A549 (cell line): ENCODE results near the gene CASK. TPM values are rescaled to one million over a fixed set of nuclear protein-coding genes. Genes with fewer than 3 reads are reported as not detected.

Experiments
- ATAC-seq, 2 experiments: fragments of 200-7000 bp in 1 of 2; fragments of >200 bp in 1 of 2; cut with Nextera tagmentation in 1 of 2; cut with Tn5 transposase in 1 of 2; 3 replicates each; pipeline versions ENCODE4 v1.8.0 to v1.9.1; 2018 to 2020; ENCODE audit warnings: mild to moderate bottlenecking in 1 of 2, moderate library complexity in 1 of 2
- CTCF ChIA-PET: fragments of 300-600 bp; sonication (Branson Sonifier 250); formaldehyde crosslinking; extraction: SDS; loops from one replicate; lab custom pipeline; 2021; ENCODE audit warnings: antibody characterized with exemption, inconsistent platforms; lab: Yijun Ruan, JAX
- POLR2A ChIA-PET: fragments of 350-600 bp; formaldehyde crosslinking; extraction: SDS; loops from one replicate; lab custom pipeline; 2021; ENCODE audit warnings: antibody characterized with exemption, inconsistent platforms; lab: Yijun Ruan, JAX
- DNase-seq, 2 experiments: peaks; one replicate each; pipeline versions ENCODE4 v3.0.0 to v3.0.0-alpha.2; 2011 to 2016; ENCODE audit warnings: low read depth in 1 of 2, low spot score in 1 of 2
- FAIRE-seq: peaks from 2 replicates; lab custom pipeline; 2011; peaks lifted over from hg19 to GRCh38; lab: Jason Lieb, UNC
- H3K27ac ChIP-seq, 2 experiments: fragments of >200 bp; sonication (Bioruptor Twin); formaldehyde crosslinking; 3 replicates each; pipeline ENCODE4 v1.5.1; 2016 to 2017
- H3K4me1 ChIP-seq: fragments of >200 bp; sonication (Bioruptor Twin); formaldehyde crosslinking; 3 replicates; pipeline ENCODE4 v1.6.1; 2016
- H3K4me2 ChIP-seq: fragments of >200 bp; sonication (Bioruptor Twin); formaldehyde crosslinking; 3 replicates; pipeline ENCODE4 v1.6.1; 2016
- H3K4me3 ChIP-seq: fragments of >200 bp; sonication (Bioruptor Twin); formaldehyde crosslinking; 3 replicates; pipeline ENCODE4 v1.5.1; 2016
- H3K9me3 ChIP-seq: fragments of >200 bp; sonication (Bioruptor Twin); formaldehyde crosslinking; 3 replicates; pipeline ENCODE4 v1.6.1; 2016
- CBX2 ChIP-seq: fragments of 200-600 bp; sonication (generic); IDR thresholded peaks from 2 replicates; pipeline ENCODE4 v1.6.1; 2016; ENCODE audit warnings: low read depth, mild to moderate bottlenecking, borderline replicate concordance
- CHD4 ChIP-seq: fragments of 200-600 bp; sonication (generic); IDR thresholded peaks from 2 replicates; pipeline ENCODE4 v1.6.1; 2016; ENCODE audit warnings: antibody characterized with exemption, mild to moderate bottlenecking, borderline replicate concordance
- FOSB ChIP-seq: fragments of 250-450 bp; sonication (Bioruptor Pico); IDR thresholded peaks from 2 replicates; pipeline ENCODE4 v1.5.0; 2020; ENCODE audit warnings: mild to moderate bottlenecking, moderate library complexity
- FOXS1 ChIP-seq: fragments of 250-450 bp; sonication (Bioruptor Pico); IDR thresholded peaks from 2 replicates; pipeline ENCODE4 v1.5.0; 2020; ENCODE audit warnings: mild to moderate bottlenecking, moderate library complexity
- GATA3 ChIP-seq: IDR thresholded peaks from 2 replicates; pipeline ENCODE4 v1.6.1; 2012; ENCODE audit warnings: borderline replicate concordance
- HEYL ChIP-seq: fragments of 250-450 bp; sonication (Bioruptor Pico); IDR thresholded peaks from 2 replicates; pipeline ENCODE4 v1.8.0; 2021; ENCODE audit warnings: mild to moderate bottlenecking, moderate library complexity
- JUN ChIP-seq, 2 experiments: fragments of >200 bp; sonication (Bioruptor Twin); formaldehyde crosslinking; IDR thresholded peaks; 2 replicates in 1 of 2; 3 replicates in 1 of 2; pipeline ENCODE4 v1.6.1; 2016 to 2017
- JUNB ChIP-seq: fragments of >200 bp; sonication (Bioruptor Twin); formaldehyde crosslinking; IDR thresholded peaks from 2 replicates; pipeline ENCODE4 v1.6.1; 2016
- MYC ChIP-seq: IDR thresholded peaks from 2 replicates; pipeline ENCODE4 v1.6.1; 2012; ENCODE audit warnings: mild to moderate bottlenecking, inconsistent platforms, low read length, improper control_type of control experiment, borderline replicate concordance
- NPAS2 ChIP-seq: fragments of 250-450 bp; sonication (Bioruptor Pico); IDR thresholded peaks from 2 replicates; pipeline ENCODE4 v1.8.0; 2022; ENCODE audit warnings: mild to moderate bottlenecking, moderate library complexity, borderline replicate concordance
- POLR2AphosphoS2 ChIP-seq: conservative IDR thresholded peaks from 2 replicates; pipeline ENCODE4 v1.6.1; 2012; ENCODE audit warnings: low read length, improper control_type of control experiment, inconsistent platforms
- RAD21 ChIP-seq, 2 experiments: fragments of >200 bp in 1 of 2; sonication (Bioruptor Twin) in 1 of 2; formaldehyde crosslinking in 1 of 2; IDR thresholded peaks in 1 of 2; conservative IDR thresholded peaks in 1 of 2; 2 replicates in 1 of 2; 3 replicates in 1 of 2; pipeline ENCODE4 v1.6.1; 2012 to 2018; ENCODE audit warnings: inconsistent platforms in 1 of 2
- ZFP36 ChIP-seq: fragments of 450-650 bp; IDR thresholded peaks from 2 replicates; pipeline ENCODE4 v1.6.1; 2014; ENCODE audit warnings: borderline replicate concordance; ENCODE audit not compliant: partially characterized antibody
- ZNF302 ChIP-seq: fragments of 250-450 bp; sonication (Bioruptor Pico); IDR thresholded peaks from 2 replicates; pipeline ENCODE4 v1.9.0; 2021; ENCODE audit warnings: inconsistent platforms, mild to moderate bottlenecking, moderate library complexity
- WGBS: methylation state at CpG from one replicate; pipeline ENCODE4 v1.1.6; 2017; ENCODE audit errors: missing lambda C conversion rate; 5-methylcytosine and 5-hydroxymethylcytosine counted together
- polyA plus RNA-seq, 4 experiments: library from polyadenylated mRNA; depleted of rRNA in 3 of 4; stranded (reverse); fragments of >200 nt; fragmentation: RNase III in 1 of 4; extraction: RNeasy Plus Mini Kit Qiagen cat#74134 plus additional on column Dnase treatment in 1 of 4; gene quantifications; 2 replicates in 3 of 4; 3 replicates in 1 of 4; pipeline ENCODE4 v1.2.3, GENCODE V29; 2011 to 2017
- TF ChIP-seq, protein P1 (sequence below): fragments of >200 bp; sonication (Bioruptor Twin); formaldehyde crosslinking; IDR thresholded peaks from 3 replicates; pipeline ENCODE4 v1.5.1; 2016
- TF ChIP-seq, protein P2 (sequence below): fragments of 250-450 bp; sonication (Bioruptor Pico); IDR thresholded peaks from 2 replicates; pipeline ENCODE4 v1.5.0; 2020; ENCODE audit warnings: low read depth, mild to moderate bottlenecking, moderate library complexity

Gene CASK
- polyA plus RNA-seq, 2 of the 4 experiments (the other 2 are of a cell fraction), result 23.3 to 57.6 TPM

GRCh38 chrX:41723826-41724225 lies 199.5 kb downstream of the CASK start, which contains the start of gene GPR82:
Gene GPR82, plus strand, starts transcription at chrX:41724181. Its CDS starts 2,846 bp downstream, at chrX:41727027.
- DNase-seq (no peak), ATAC-seq (no peak), FAIRE-seq (no peak)
- TF ChIP-seq NPAS2 (no peak), FOSB (CRISPR knock-in tag) (no peak), CBX2 (no peak), MYC (no peak), FOXS1 (CRISPR knock-in tag) (no peak), ZNF302 (CRISPR knock-in tag) (no peak), POLR2AphosphoS2 (no peak)
- TF ChIP-seq, protein P1, sequence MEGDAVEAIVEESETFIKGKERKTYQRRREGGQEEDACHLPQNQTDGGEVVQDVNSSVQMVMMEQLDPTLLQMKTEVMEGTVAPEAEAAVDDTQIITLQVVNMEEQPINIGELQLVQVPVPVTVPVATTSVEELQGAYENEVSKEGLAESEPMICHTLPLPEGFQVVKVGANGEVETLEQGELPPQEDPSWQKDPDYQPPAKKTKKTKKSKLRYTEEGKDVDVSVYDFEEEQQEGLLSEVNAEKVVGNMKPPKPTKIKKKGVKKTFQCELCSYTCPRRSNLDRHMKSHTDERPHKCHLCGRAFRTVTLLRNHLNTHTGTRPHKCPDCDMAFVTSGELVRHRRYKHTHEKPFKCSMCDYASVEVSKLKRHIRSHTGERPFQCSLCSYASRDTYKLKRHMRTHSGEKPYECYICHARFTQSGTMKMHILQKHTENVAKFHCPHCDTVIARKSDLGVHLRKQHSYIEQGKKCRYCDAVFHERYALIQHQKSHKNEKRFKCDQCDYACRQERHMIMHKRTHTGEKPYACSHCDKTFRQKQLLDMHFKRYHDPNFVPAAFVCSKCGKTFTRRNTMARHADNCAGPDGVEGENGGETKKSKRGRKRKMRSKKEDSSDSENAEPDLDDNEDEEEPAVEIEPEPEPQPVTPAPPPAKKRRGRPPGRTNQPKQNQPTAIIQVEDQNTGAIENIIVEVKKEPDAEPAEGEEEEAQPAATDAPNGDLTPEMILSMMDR, result no peak
- TF ChIP-seq, protein P2, sequence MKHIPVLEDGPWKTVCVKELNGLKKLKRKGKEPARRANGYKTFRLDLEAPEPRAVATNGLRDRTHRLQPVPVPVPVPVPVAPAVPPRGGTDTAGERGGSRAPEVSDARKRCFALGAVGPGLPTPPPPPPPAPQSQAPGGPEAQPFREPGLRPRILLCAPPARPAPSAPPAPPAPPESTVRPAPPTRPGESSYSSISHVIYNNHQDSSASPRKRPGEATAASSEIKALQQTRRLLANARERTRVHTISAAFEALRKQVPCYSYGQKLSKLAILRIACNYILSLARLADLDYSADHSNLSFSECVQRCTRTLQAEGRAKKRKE (CRISPR knock-in tag), result no peak
- 73% methylated on average over 2 of the region's 2 CpGs for WGBS
- CTCF ChIA-PET, result no interaction called here
- Histone ChIP-seq H3K4me3 (no peak within 1 kb of the TSS), H3K4me2 (no peak within 1 kb of the TSS), H3K9me3 (peaks cover 3% of the 10 kb centered on the region; the same call in 1 of the 3 replicates), H3K27ac (no peak within 1 kb of the TSS), H3K4me1 (peaks cover 3% of the 10 kb centered on the region; the same call in 1 of the 3 replicates)
- POLR2A ChIA-PET, result no interaction called here

DNA sequence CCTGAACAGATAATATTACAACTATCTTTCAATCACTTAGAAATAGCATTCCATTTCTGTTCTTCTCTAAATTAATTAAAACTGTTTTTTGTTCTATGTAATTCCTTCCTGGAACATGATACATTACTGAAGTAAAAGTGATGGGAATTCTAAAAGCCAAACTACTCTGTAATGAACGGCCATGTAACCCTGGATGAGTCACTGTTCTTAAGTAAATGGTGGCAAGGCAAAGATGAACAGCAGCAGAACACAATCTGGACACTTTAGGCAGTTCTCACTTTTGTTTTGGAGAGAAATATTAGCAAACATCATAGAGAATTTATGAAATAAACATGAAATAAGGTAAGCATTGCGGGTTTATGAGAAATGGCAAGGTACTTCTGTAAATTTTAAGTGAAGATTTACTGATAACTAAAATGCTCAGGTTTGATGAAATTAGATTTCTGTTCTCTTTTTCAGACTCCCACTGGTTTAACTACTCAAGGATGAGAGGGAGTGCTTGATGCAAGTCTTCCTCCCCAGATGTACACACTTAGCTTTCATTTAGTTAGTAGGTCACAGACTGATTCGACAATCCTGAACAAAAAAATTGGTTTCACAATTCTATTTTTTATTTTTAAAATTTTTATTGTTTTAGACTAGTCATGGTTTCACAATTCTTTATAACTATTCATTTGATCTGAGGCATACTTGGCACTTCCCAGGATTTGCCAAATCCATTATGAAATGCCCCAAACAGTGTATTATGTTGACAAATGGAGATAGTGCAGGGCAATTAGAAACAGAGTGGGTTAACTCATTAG lies 200.3 kb downstream of the CASK start:
- DNase-seq (no peak), ATAC-seq (no peak), FAIRE-seq (peak; percentile 83)
- H3K4me3 ChIP-seq, result no peak overlapping the region
- H3K4me1 ChIP-seq, result peaks cover 3% of the 10 kb centered on the region; the same call in 1 of the 3 replicates
- H3K27ac ChIP-seq, result no peak overlapping the region
- CTCF ChIA-PET, result interaction anchor here (1.2 kb wide), 1 partner anchor 15 kb away, joined by 4 read pairs; no protein-coding TSS in a partner anchor
- peaks cover 3% of the 10 kb centered on the region; the same call in 1 of the 3 replicates for H3K9me3 ChIP-seq
- no peak for TF ChIP-seq JUNB
- TF ChIP-seq ZFP36, result no peak
- TF ChIP-seq, protein P1, result no peak
- no peak for TF ChIP-seq CHD4
- no peak for TF ChIP-seq GATA3
- no peak for TF ChIP-seq JUN (IDR thresholded peaks at IDR 0.05)
- TF ChIP-seq RAD21 (conservative IDR thresholded peaks at IDR 0.05 in 1 of 2, IDR thresholded peaks at IDR 0.05 in 1 of 2), result no peak
- no peak for TF ChIP-seq HEYL (CRISPR knock-in tag)
- no peak for TF ChIP-seq CBX2
- TF ChIP-seq, protein P2 (CRISPR knock-in tag), result no peak
- no peak overlapping the region for H3K4me2 ChIP-seq
- 56% methylated on average over 3 of the region's 3 CpGs for WGBS
- POLR2A ChIA-PET, result no interaction called here
